GM12873 (cell line): ENCODE results near the gene MAP2K7.

Experiments used
- TF ChIP-seq, protein P1 (sequence below): IDR thresholded peaks from 2 replicates; pipeline ENCODE4 v1.5.1; 2012; ENCODE audit warnings: low read depth, mild to moderate bottlenecking, moderate library complexity, low read length, control low read depth; ENCODE audit not compliant: insufficient read depth; ENCODE audit errors: missing control alignments

MAP2K7 gene

DNA sequence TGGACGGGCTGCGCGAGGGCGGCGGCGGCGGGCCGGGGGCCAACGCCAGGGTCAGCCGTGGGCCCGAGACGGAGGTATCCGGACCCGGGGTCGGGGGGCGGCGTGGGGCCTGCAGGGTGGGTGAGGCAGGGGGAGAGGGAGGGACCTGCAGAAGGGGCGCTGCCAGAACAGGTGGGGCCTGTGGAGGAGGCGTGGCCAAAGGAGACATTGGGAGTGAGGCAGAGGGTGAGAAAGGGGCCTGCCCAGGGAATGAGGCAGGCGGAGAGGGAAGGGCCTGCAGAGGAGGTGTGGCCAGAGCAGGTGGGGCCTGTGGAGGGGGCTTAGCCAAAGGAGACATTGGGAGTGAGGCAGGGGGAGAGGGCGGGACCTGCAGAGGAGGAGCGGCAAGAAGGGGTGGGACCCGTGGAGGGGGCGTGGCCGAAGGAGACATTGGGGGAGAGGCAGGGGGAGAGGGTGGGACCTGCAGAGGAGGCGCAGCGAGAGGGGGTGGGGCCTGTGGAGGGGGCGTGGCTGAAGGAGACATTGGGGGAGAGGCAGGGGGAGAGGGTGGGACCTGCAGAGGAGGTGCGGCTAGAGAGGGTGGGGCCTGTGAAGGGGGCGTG lies 33.7 kb upstream of the MAP2K7 start:
- TF ChIP-seq, protein P1, sequence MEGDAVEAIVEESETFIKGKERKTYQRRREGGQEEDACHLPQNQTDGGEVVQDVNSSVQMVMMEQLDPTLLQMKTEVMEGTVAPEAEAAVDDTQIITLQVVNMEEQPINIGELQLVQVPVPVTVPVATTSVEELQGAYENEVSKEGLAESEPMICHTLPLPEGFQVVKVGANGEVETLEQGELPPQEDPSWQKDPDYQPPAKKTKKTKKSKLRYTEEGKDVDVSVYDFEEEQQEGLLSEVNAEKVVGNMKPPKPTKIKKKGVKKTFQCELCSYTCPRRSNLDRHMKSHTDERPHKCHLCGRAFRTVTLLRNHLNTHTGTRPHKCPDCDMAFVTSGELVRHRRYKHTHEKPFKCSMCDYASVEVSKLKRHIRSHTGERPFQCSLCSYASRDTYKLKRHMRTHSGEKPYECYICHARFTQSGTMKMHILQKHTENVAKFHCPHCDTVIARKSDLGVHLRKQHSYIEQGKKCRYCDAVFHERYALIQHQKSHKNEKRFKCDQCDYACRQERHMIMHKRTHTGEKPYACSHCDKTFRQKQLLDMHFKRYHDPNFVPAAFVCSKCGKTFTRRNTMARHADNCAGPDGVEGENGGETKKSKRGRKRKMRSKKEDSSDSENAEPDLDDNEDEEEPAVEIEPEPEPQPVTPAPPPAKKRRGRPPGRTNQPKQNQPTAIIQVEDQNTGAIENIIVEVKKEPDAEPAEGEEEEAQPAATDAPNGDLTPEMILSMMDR = no peak

DNA sequence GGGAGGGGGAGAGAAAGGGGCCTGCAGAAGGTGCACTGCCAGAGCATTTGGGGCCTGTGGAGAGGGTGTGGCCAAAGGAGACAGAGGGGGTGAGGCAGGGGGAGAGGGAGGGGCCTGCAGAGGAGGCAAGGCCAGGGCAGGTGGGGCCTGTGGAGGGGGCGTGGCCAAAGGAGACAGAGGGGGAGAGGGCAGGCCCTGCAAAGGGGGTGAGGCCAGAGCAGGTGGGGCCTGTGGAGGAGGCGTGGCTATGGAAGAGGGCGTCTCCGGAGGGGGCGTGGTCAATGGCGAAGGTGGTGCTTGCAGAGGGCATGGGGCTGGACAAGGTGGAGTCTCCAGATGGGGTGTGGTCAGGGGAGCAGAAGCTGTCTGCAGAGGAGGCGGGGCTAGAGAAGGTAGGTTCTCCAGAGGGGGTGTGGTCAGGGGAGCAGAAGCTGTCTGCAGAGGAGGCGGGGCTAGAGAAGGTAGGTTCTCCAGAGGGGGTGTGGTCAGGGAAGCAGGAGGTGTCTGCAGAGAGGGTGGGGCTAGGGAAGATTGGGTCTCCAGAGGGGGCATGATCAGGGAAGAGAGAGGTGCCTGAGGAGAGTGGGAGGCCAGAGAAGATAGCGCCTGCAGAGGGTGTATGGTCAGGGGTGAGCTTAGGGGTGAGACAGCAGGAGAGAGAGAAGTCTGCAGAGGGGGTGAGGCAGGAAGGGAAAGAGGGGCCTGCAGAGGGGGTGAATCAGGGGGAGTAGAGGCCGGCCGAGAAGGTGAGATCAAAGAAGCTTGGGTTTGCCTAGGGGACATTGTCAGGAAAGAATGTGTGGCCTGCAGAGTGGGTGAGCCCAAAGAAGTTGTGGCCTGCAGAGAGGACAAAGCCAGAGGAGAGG lies 32.9 kb upstream of the MAP2K7 start:
- TF ChIP-seq, protein P1 = no peak

DNA sequence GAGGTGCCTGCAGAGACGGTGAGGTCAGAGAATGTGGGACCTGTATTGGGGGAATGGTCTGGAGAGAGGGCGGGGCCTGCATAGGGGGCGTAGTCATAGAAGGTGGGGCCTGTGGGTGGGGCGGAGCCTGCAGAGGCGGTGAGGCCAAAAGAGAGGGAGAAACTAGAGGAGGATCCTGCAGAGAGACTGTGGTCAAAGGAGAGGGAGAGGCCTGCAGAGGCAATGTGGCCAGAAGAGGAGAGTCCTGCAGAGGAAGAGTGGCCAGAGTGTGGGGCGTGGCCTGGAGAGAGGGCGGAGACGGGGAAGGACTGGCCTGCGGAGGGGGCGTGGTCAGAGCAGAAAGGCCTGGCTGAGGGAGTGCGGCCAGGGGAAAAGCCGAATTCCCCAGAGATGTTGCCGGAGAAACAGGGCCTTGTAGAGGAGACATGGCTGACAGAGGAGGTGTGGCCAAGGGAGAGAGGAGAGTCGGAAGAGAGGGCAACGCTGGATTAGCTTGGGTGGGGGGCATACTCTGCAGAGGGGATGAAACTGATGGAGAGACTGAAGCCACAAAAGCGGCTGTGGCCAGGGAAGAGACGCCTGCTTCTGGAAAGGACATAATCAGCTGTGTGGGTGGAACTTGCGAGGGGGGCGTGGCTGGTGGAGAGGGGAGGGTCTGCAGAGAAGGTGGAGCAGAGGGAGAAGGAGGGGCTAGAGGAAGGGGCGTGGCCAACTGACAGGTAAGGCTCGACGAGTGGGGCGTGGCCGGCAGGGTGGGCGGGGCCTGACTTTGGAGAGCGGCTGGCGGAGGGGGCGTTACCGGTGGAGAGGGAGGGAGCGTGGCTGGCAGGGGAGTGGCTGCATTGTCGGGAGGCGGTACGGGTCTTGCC lies 32.0 kb upstream of the MAP2K7 start:
- TF ChIP-seq, protein P1 = no peak

DNA sequence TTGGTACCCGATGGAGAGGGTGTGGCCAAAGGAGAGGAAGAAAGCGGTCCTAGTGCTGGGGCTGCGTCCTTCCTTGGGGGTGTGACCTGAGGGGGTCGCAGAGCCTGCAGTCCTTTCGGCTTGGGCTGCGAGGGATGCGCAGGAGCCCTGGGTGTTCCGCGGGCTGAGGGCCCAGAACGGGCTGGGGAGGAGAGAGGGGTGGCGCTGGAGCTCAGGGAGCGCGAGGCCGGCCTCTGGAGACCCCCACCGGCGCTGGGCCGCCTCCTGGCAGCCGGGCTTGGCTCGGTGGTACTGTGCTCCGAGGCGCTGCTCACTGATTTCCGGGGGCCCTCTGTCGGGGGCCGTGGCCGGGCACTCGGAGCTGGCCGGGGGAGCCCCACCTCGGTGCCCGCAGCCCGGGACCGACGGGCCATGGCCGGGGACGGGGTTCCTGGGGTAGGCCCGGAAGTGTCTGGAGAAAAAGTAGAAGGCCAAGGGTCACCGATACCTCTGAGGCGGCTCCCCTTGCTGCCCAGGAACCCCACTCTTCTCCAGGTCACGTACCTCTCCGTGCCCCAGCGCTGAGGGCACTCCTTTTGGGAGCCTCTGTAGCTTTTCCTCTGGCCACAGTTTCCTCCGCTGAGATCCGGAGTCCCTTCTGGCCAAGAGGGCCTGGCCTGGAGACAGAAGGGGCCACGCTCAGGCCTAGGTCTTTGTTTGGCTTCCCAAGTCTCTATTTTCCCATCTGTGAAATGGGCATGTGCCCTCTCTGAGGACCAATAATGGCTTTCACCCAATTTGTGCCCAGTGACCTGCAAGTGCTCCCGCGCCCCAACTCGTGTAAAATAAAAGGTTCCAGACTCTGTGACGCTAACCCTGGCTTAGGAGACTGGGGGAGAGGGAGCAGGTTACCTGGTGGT lies 31.1 kb upstream of the MAP2K7 start:
- TF ChIP-seq, protein P1 = no peak

DNA sequence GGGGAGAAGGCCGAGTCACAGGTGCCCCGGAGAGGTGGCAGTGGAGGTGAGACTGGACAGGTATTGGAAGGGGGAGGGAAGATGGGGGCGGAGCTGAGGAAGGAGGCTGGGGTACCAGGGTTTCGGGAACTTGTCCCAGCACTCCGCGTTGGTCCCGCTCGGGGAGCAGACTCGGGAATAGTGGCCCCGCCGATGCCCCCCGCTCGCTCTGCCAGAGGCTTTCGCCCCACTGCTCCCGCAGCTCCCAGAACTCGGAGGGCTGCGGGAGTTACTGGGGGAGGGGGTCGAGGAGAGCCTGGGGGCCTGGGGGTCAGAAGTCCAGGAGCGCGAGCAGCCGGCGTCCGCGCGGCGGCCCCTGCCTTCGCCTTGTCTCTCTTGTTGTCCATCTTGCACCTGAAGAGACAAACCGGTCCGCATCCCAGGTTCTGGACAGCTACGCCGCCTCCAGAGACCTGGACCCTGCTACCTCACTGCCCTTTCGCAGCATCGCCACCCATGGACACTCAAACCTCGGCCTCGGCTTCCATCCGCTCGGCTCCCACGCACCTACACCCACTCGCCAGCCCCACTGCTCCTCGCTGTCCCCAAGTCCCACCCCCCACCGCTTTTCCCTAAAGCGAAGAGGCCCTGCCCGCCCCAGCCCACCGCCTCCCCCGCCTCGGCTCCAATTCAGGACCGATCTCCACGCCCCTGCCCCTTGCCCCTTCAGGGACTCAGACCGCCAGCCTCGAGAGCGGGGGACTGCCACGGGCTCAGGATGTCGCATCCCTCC lies 30.2 kb upstream of the MAP2K7 start:
- TF ChIP-seq, protein P1 = no peak

DNA sequence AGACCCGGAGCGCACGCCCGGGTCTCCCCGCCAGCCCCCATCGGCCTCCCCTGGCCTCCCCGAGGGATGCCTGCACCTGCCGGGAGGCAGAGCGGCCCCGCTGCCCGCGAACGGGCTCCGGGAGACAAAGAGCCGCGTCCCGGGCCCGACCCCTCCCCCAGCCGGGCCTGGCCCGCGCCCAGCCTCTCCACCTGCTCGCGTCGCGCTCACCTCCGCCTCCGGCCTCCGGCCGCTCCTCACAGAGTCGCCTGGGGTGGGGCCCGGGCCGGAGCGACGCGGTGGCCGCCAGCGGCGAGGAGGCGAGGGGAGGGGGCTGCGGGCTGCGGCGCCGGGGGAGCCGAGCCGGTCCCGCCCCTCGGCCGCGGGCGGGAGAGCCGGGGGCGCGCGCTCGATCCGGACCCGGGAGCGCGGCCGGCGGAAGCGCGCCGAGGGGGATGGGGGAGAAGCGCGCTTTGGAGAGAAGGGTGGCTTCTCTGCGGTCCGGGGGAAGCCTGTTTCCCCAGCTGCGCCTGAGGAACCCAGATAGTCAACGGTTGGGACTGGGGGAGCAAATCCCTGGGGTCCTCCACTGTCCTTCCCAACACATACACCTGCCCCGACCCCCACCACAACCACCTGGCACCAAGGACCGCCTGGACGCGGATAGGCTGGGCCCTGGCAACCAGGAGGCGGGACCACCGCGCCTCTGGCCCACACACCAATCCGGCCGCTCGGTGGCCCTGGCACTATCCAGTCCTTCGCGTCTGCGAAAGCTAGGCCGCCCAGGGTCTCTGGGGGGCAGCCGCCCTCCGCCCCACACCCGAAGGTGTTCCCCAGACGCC lies 29.4 kb upstream of the MAP2K7 start, which contains the start of gene PRR36:
TSS of gene PRR36 (minus strand) at position 315 of the 821 bp plus-strand sequence. CDS start 701 bp downstream, outside the sequence.
- TF ChIP-seq, protein P1 = no peak
